ENCODE data around the gene LRRC23.

Gene LRRC23

DNA sequence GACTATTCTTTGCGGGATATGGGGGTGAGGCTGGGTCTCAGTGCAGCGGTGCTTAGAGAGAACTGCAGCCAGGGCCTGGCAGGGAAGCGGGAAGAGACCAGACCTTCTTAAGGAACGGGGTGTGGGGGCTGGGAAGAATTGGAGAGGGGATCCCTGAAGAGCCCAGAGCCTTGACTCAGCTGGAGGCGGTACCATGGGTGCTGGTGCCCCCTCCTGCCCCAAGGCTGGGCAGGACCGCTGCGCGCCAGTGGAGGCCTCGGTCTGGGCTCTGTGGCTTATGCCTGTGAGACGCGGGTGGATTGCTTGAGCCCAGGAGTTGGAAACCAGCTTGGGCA, 37.7 kb downstream of the LRRC23 start:
- no peak overlapping the region for H3K4me3 ChIP-seq (ENCODE audit: low read depth, low read length)

DNA sequence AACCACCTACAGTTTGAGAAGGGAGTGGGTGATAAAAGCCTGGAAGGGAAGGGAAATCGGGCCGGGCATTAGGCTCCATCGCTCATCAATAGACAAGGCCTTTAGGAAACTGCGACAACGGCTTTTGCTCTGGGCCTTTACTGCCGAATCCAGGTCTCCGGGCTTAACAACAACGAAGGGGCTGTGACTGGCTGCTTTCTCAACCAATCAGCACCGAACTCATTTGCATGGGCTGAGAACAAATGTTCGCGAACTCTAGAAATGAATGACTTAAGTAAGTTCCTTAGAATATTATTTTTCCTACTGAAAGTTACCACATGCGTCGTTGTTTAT, 38.7 kb downstream of the LRRC23 start:
- no peak overlapping the region for H3K4me3 ChIP-seq (ENCODE audit: low read depth, low read length)

DNA sequence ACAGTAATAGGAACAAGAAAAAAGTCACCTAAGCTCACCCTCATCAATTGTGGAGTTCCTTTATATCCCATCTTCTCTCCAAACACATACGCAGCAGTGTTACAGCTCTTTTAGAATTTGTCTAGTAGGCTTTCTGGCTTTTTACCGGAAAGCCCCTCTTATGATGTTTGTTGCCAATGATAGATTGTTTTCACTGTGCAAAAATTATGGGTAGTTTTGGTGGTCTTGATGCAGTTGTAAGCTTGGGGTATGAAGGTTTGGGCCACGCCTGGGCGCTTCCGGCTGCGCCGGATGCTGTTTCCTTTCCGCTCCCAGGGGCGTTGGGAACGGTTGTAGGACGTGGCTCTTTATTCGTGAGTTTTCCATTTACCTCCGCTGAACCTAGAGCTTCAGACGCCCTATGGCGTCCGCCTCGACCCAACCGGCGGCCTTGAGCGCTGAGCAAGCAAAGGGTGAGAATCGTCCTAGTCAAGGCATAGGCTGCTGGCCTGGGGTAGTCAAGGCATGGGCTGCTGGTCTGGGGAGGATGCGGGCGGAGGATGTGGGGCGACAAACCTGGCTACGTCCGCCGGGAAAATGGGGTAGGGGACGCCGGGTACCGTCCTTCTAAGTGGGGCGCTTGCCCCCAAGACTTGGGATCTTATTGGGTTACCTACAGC, 39.2 kb downstream of the LRRC23 start, which contains the start of the genes C12orf57 and RNU7-1:
TSS of gene C12orf57 (plus strand) at position 301 of the 659 bp plus-strand sequence. CDS start at position 401, 100 bp downstream.
TSS of gene RNU7-1 (plus strand) at position 95 of the 659 bp plus-strand sequence.
- peak within 1 kb of the TSS; percentile 90 for H3K4me3 ChIP-seq (ENCODE audit: low read depth, low read length)

DNA sequence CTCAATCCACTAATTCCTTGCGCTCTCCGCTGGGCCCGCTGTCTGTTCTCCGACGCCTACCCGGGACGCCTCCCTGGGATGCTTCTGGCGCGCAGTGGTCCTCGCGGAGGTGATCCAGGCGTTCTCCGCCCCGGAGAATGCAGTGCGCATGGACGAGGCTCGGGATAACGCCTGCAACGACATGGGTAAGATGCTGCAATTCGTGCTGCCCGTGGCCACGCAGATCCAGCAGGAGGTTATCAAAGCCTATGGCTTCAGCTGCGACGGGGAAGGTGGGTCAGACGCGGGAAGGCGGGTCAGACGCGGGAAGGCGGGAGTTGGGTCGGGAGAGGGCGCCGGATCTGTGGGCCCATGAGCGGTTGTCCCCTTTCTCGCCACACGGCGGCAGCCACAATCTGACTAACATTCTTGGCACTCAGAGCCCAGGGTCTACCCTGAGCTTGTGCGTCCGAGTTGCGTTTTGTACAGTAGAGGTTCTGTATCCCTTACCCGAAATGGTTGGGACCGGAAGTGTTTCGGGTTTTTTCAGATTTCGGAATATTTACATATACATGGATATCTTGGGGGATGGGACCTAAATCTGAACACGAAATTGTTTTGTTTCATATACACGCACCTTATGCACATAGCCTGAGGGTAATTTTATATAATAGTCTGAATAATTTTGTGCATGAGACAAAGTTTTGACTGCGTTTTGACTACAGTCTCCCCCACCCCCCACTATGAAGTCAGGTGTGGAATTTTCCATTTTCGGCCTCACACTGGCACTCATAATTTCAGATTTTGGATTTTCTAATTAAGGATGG, 40.0 kb downstream of the LRRC23 start:
- H3K4me3 ChIP-seq (ENCODE audit: low read depth, low read length) = peak overlapping the region; percentile 90

DNA sequence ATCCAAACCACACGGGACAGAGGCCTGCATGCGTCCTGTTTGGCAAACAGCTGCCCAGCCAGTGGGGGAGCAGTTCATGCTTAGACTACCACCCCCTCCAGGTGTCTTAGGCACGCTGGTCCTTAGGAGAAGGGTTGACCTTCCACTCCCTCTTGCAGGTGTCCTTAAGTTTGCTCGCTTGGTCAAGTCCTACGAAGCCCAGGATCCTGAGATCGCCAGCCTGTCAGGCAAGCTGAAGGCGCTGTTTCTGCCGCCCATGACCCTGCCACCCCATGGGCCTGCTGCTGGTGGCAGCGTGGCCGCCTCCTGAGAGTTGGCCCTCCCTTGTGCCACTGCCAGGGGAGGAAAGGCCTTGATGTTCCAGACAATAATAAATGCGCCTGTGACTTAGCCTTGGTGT, 41.0 kb downstream of the LRRC23 start:
- peak overlapping the region; percentile 14 for H3K4me3 ChIP-seq (ENCODE audit: low read depth, low read length)

DNA sequence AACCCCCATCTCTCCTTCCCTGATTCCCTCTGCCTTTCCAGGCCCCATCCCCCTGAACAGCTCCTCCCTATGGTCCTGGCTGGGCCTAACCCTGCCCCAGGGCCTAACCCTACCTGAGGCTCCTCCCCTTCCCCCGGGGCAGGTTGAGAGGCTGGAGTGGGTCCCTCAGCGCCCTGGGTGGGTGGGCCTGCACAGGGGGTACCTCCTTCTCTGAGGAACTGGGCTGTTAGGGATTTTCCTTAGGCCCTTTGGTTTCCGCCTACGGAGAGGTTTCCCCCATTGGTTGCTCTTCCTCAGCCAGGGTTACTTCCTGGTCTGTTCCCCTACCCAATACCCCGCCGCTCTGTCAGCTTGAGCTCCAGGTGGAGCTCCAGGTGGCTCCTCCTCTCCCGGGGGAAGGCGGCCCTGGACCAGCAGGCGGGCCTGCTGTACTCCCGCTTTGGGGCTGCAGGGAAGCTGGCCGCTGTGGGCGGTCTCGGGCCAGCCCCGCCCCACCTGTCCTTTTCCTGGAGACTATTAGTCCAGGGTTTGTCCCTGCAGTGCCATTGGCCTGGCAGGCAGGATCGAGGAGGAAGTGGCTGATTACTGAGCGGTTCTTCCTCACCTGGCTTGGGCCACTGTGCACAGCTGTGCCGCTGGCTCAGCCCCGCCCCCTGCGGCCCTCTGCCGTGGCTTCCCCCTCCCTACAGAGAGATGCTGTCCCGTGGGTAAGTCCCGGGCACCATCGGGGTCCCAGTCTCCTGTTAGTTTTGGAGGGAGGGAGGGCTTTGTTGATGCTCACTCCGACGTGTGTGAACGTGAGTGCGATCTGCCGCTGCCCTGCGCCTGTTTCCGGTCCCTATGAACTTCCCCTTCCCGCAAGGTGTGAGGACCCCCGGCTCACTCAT, 41.7 kb downstream of the LRRC23 start:
- H3K4me3 ChIP-seq (ENCODE audit: low read depth, low read length) = peak overlapping the region; percentile 67

DNA sequence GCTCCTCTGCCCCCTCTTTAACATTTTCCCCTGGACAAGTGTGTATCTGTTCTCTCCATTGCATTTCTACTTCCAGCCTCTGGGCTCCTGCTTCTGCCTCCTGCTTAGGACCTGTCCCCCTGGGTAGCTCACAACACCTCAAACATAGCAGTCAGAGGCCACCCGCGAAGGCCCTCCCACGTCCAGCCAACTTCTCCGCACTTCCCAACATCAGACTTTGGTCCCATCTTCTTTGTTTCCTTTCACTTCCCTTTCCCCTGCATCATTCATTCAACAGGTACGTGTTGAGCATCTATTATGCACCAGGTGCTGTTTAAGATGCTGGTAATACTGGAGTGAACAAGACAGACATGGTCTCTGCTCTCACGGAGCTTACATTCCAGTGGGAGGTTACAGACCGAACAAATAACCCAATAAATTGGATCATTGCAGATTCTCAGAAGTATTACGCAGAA, 42.3 kb downstream of the LRRC23 start:
- peak overlapping the region; percentile 67 for H3K4me3 ChIP-seq (ENCODE audit: low read depth, low read length)

DNA sequence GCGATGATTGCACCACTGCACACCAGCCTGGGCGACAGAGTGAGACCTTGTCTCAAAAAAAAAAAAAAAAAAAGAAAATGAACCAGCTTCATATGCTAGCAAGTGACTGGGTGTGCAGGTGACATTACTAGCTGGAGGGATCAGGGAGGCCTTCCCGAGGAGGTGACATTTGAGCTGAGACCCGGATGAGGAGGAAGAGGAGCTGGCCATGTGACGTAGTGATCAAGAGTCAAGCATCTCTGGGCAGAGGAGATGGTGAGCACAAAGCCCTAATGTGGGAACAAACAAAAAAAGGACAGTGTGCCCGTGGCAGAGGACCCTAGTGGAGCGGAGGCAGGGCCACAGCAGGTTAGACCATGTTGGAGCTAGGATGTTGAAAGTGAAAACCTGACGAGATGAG, 43.0 kb downstream of the LRRC23 start:
- no peak overlapping the region for H3K4me3 ChIP-seq (ENCODE audit: low read depth, low read length)

DNA sequence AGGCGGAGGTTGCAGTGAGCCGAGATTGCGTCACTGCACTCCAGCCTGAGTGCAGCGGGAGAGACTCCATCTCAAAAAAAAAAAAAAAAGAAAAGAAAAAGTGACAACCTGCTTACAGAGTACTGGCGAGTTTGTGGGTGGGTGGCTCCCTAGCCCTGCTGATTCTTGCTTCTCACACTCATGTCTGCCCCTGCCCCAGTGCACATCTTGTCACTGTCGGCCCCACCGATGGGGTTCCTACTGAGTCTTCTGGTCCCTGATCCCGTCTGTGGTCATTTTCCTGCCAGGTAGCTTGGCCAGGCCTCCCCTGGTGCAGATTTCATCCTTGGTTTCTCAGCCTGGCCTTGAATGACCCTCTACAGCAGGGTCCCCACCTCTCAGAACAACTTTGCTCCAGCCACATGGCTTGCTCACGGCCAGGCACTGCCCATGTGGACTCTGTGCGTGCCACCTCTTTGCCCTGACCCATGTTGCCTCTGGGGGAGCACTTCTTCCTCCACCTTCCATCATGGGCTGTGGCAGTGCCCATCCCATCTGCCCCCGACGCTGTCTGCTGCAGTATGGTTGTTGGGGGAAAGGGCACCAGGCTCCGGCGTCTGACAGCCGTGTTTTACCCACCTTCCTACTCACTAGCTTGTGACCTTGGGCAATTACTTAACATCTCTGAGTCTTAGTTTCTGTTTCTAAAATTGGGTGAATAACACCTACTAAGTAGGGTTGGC, 44.4 kb downstream of the LRRC23 start:
- no peak overlapping the region for H3K4me3 ChIP-seq (ENCODE audit: low read depth, low read length)

DNA sequence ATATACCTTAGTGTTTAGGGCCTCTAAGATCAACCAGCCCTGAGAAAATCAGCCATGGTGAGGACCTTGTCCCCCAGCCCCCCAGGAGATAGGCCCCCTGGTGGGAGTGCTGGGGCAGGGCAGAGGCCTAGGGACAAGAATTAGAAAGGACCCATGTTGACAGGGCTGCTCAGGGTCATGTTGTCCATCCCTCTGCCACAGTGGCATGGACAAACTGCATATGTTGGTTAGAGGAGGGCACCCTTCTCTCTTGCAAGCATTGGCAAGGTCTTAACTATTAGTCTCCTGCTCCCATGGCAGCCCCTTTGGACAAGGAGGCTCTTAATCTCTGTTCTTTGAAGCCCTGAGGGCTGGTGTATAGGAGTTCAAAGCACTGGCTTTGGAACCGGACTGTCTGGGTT, 45.8 kb downstream of the LRRC23 start:
- H3K4me3 ChIP-seq (ENCODE audit: low read depth, low read length) = no peak overlapping the region

DNA sequence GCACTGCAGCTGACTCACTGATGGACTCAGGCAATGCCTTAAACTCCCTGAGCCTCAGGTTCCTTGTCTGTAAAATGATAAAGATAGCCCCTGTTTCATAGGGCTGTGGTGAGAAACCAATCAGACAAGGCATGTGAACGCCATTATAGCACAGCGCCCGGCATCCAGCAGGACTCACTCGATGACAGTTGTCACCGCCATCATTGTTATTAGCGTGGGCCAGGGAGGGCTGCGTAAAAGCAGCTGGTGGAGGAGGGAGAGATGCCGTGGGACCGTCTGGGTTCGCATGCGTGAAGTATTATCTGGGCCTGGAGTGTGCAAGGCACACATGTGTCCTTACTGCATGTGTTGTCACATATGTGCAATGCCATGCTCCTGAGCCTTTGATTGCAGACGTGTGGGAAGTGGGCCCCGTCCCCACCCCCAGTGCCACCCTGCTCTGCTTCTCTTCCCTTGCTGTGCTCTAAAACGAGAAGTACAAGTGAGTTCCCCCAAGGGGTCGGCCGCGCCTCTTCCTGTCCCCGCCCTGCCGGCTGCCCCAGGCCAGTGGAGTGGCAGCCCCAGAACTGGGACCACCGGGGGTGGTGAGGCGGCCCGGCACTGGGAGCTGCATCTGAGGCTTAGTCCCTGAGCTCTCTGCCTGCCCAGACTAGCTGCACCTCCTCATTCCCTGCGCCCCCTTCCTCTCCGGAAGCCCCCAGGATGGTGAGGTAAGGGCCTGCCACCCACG, 46.4 kb downstream of the LRRC23 start, which contains the start of gene PTPN6:
TSS of gene PTPN6 (plus strand) at position 546 of the 730 bp plus-strand sequence. CDS start at position 703, 157 bp downstream.
- no peak within 1 kb of the TSS for H3K4me3 ChIP-seq (ENCODE audit: low read depth, low read length)

DNA sequence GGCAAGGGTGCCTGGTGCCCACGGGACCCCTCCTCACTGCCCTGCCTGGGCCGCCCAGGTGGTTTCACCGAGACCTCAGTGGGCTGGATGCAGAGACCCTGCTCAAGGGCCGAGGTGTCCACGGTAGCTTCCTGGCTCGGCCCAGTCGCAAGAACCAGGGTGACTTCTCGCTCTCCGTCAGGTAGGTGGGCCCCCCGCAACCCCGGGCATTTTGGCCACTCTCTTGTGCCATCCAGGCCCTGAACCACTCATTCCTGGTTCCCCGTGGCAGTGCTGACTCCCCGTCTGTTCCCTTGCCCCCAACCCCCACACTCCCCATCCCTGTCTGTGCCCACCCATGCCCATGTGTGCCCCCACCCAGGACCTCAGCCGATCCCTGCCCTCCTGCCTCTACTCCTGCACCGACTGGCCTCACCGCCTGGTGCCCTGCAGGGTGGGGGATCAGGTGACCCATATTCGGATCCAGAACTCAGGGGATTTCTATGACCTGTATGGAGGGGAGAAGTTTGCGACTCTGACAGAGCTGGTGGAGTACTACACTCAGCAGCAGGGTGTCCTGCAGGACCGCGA, 47.0 kb downstream of the LRRC23 start:
- H3K4me3 ChIP-seq (ENCODE audit: low read depth, low read length) = no peak overlapping the region

DNA sequence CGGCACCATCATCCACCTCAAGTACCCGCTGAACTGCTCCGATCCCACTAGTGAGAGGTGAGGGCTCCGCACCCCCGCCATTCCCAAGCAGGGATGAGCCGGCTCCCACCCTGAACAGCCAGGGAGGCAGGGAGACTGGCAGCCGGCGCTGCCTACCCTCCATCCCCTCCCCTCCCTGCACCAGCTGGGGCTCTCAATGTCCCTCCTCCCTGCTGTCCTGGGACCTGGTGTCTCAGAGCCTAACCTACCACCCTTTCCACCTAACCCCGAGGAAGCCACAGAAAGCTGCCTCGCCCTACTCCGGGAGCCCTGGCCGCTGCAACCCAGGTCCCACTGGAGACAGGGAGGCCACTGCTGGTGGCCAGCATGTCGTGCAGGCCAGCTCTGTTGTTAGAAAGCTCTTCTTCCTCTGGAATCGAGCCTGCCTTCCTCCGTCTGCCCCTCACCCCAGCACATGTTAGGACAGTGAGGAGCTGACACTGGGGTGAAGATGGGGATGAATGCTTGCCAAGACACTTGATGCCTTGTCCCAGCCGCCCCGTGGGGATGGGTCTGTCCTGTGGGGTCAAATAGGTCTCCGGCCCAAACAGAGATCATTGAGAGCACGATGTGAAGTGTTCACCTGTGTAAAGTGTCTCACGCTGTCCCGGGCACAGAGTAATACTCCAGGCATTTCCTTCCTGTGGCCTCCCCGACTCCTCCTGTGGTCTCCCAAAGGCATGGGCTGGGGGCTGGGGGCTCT, 47.7 kb downstream of the LRRC23 start:
- no peak overlapping the region for H3K4me3 ChIP-seq (ENCODE audit: low read depth, low read length)

DNA sequence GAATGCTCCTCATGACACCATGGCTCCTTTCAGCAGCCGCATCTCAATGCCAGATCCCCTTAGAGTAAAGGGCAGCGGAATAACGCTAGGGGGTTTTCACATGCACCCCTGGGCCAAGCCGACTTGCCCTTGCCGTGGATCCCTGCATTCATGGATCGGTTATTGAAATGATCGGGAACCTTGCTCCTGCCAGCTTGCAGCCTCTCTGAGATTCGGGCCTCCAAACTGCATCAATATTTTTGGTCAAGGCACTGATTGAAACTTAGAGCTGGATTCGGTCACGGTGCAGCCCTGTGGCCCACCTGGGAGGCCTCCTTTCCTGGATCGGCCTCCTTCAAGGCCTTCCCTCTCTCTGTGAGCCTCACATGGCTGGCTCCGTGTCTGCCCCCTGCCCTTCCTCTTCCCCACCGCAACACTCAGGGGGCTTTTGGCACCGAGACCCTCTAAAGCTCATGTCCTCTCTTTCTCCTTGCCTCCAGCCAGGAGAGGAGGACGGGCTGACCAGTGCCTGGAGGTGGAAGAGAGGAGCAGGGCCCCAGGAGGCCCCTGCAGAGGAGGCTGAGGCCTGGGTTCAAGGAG, 48.3 kb downstream of the LRRC23 start:
- H3K4me3 ChIP-seq (ENCODE audit: low read depth, low read length) = no peak overlapping the region

DNA sequence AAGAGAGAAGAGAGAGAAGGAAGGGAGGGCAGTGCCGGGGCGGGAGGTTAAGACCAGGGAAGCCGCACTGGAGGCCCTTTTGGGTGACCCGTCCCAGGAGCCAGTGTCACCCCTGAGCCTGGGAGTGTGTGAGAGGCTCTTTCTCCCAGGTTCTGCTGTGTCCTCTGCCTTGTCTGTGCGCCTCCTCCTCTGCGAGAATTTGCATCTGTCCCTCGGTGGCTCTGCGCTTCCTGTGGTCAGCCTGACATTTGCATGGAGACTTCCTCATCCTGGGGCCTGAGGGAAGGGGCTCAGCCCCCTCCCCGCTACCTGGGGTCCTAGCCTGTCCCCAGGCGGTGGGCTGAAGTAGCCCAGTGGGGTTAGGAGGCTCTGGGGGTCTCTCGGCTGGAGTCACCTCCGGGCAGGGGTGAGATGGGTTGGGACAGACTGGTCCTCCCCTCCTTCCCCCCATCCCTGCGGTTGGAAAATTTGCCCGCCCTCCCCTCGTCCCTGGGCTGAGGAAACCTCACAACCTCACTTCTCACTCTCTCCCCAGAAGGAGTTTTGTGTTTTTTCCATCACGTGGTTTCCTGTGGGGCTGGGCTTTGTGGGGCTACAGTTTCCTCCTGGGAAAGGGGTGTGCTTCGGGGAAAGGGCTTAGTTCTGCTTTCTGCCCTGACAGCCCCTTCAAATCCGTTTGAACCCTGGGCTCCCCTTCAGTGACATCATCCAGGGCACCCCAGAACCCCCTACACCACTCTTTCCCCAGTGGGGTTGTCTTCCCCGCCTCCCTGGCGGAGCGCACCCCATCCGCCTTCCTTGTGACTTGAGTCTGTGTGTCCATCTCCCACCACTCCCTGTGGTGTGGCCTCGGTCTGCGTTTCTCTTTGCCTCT, 49.1 kb downstream of the LRRC23 start:
- no peak overlapping the region for H3K4me3 ChIP-seq (ENCODE audit: low read depth, low read length)

DNA sequence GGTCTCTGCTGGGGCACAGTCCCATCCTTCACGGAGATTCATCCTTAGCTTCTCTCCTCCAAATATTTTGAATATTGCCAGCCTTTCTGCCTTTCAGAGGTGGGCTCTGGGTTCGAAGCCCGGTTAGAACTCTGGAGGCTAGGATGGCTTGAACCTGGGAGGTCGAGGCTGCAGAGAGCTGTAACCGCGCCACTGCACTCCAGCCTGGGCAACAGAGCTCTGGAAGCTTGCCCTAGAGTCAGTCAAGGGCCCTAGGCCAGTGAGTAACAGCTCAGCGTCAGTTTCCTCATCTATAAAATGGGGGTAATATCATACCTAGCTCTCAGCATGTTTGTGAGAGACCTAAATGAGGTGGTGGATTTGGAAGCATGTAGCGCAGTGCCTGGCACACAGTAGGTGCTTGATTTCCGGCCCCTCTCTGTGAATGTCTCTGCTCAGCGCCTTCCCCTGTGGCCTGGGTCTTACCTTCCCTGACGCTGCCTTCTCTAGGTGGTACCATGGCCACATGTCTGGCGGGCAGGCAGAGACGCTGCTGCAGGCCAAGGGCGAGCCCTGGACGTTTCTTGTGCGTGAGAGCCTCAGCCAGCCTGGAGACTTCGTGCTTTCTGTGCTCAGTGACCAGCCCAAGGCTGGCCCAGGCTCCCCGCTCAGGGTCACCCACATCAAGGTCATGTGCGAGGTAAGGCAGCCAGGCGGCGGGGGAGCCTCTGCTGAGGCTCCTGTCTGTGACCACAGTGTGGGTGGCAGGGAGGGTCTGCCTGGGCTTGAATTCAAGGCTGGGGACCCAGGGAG, 49.9 kb downstream of the LRRC23 start:
- H3K4me3 ChIP-seq (ENCODE audit: low read depth, low read length) = no peak overlapping the region

Data from iPS-11a (cell line).